Measurements from ENCODE around the gene BTBD6. TPM values are rescaled to one million over a fixed set of nuclear protein-coding genes. Genes with fewer than 3 reads are reported as not detected.

Gene BTBD6
- total RNA-seq, 1 donor from 2014 or later, result 52.2 TPM

GRCh38 chr14:105210266-105211025 is 37.9 kb upstream of the BTBD6 start:
- DNase-seq (ENCODE audit: low spot score in 2 of 2) (no peak), FAIRE-seq (no peak)

GRCh38 chr14:105211086-105211757 is 37.1 kb upstream of the BTBD6 start:
- no peak for DNase-seq (ENCODE audit: low spot score in 2 of 2)
- no peak for FAIRE-seq

- no peak for DNase-seq (ENCODE audit: low spot score in 2 of 2)
- no peak for FAIRE-seq
Measured at GRCh38 chr14:105211758-105212089, 36.6 kb upstream of the BTBD6 start.

- DNase-seq (ENCODE audit: low spot score in 2 of 2), result no peak
- no peak for FAIRE-seq
Measured at GRCh38 chr14:105212541-105213300, 35.6 kb upstream of the BTBD6 start.

DNA sequence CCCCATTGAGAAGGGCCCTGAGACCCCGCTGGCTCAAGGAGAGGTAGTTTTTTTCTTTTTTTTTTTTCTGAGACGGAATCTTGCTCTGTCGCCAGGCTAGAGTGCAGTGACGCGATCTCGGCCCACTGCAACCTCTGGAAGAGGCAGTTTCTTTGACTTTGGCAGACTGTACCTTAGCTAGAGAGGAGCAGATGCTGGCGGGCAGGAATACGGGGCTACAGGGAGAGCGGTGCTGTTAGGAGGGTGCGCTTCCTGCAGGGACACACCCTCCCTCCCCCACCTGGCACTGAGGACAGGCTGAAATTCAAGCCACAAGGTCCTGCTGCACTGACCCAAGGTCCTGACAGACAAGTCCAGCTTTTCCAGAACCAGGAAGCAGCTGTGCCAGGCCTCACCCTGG is 35.0 kb upstream of the BTBD6 start:
- no peak for DNase-seq (ENCODE audit: low spot score in 2 of 2)
- FAIRE-seq, result no peak

DNA sequence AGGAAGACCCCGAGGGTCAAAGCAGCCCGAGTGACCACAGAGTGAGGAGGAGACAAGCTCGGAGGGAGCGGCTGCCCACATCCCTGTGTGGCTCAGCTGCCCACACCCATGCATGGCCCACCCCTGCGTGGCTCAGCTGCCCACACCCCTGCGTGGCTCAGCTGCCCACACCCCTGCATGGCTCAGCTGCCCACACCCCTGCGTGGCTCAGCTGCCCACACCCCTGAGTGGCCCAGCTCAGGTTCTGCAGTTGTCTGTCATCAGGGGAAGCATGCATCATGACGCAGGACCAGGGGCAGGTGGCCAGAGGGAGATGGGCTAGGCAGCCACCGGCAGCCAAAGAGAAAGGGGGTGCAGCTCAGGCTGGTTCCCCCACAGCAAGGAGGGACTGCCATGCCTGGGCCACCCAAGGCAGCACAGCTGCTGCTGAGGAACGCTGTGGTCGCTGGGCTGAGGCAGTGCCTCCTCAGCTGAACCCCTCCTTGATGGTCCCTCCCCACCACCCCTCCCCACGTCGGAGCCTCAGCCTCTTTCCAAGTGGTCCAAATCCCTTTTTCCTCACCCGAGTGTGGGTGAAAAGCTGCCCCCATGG is 33.9 kb upstream of the BTBD6 start:
- no peak for FAIRE-seq
- DNase-seq (ENCODE audit: low spot score in 2 of 2), result no peak

DNA sequence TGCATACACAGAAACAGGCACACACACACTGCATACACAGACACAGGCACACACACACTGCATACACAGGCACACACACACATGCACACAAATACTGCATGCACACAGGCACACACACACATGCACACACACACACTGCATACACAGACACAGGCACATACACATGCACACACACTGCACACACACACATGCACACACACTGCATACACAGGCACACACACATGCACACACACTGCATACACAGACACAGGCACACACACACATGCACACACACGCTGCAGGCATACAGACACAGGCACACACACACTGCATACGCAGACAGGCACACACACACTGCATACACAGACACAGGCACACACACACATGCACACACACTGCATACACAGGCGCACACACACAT is 32.7 kb upstream of the BTBD6 start:
- FAIRE-seq, result no peak
- no peak for DNase-seq (ENCODE audit: low spot score in 2 of 2)

DNA sequence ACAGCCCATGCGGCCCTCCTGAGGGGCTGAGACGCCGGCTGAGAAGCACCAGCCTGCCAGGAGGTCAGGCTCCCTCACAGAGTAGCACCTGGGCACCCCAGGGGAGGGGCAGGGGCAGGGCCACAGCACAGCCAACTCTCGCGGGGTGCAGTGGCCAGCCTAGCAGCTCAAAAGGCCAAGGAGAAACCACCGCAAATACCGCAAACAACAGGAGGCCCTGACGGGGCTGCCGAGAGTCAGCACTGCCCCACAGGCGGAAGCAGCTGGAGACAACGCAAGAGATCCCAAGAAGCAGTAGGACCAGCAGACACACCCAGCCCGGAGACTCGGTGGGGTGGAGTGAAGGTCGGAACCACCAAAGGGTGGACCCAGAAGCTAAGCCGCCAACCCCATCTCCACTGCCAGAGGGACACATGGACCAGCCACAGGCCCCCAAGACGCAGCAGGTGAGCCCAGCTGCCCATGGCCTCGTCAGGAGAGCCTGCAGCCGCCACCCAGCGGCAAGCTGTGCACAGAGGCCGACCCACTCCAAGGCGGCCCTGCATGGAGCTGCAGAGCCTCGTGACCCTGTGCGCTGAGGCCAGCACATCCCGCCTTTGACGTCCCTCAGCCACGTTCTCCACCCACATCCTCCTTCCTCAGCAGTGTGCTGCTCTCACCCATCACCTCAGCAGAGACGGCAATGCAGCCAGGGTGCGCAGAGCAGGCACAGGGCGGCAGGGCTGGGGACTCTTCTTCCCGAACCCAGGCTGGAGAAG is 31.7 kb upstream of the BTBD6 start:
- FAIRE-seq (no peak), DNase-seq (ENCODE audit: low spot score in 2 of 2) (no peak)

GRCh38 chr14:105217774-105218173 is 30.6 kb upstream of the BTBD6 start:
- FAIRE-seq, result no peak
- no peak for DNase-seq (ENCODE audit: low spot score in 2 of 2)

GRCh38 chr14:105218611-105219010 is 29.7 kb upstream of the BTBD6 start:
- DNase-seq (ENCODE audit: low spot score in 2 of 2), result no peak
- no peak for FAIRE-seq

- FAIRE-seq (no peak), DNase-seq (ENCODE audit: low spot score in 2 of 2) (no peak)
Measured at GRCh38 chr14:105219043-105219612, 29.2 kb upstream of the BTBD6 start.

DNA sequence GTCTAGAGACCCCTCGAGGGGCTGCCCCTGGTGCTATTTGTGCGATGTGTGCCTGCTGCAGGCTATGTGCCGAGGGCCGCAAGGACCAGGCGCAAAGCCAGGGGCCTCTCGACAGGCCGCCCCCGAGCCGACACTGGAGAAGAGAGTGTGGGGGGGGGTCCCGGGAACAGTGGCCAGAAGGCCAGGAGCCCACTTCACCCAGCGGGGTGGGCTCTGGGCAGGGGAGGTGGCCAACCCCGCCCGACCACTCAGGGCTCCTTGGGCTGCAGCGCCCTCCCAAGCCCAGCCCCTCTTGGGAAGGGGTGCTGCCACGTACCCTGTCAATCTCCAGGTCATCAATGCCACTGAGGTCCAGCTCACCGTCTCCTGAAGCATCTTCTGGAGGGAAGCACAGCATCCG is 28.6 kb upstream of the BTBD6 start:
- no peak for DNase-seq (ENCODE audit: low spot score in 2 of 2)
- FAIRE-seq, result no peak

DNA sequence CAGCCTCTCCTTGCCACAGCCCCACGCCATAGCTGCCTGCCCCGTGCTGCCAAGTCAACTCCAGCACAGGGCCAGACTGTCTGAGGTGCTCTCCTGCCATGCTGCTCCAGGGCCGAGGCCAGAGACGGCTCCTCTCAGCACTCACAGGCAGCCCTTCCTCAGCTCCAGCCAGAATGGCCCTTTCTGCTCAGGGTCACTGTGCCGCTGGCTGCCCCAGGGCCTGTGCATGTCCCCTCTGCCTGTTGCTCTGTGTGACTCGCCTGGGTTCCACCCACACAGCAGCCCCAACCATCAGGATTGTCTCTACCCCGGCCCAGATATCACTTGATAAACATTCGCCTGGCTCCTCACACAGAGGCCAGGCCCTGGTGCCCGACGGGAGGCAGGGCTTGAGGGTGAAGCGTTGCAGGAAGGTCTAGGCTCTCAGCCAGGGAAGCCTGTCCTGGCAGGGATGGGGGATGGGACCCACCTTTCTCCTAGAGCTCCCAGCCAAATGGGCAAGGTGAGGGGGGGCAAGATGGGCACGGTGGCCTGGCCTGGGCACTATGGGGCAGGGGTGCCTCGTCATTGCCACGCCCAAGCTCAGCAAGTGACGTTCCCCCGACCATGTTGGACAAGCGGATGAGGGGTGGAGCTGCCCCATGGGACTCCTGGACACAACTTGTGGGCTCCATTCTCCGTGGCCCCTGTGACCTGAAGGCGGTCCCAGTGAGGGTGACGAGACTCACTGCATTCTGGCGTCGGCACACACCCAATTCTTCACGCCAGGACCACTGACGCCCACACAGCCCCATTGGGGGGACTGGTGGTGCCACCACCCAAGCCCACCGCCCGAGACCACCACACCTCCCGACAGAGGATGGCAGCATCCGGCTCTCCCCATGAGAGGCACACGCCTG is 27.4 kb upstream of the BTBD6 start:
- FAIRE-seq (no peak), DNase-seq (ENCODE audit: low spot score in 2 of 2) (no peak)

DNA sequence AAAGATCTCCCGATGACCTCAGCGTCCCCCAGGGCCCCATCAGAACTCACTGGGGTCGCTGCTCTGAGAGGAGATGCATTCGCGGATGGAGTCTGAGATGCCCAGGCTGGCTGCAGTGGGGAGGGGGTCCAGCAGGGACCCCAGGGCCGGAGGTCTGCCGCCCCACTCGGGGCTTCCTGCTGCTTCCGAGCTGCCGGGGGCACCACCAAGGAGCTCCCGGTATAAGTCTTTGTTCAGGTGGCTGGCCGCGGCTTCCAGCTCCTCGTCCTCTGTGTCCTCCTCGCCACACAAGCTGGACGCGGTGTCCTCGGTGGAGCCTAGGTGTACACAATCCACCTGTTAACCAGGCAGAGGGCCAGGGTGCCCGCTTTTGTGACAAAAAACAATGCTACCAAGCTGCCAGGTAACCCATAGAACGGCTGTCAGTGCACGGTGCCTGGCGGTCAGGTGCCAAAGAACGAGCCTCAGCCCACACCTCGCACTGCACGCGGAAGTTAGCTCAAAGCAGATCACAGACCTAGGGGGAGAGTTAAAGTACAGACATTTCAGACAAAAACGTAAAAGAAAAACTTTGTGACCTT is 26.6 kb upstream of the BTBD6 start:
- no peak for DNase-seq (ENCODE audit: low spot score in 2 of 2)
- no peak for FAIRE-seq

DNA sequence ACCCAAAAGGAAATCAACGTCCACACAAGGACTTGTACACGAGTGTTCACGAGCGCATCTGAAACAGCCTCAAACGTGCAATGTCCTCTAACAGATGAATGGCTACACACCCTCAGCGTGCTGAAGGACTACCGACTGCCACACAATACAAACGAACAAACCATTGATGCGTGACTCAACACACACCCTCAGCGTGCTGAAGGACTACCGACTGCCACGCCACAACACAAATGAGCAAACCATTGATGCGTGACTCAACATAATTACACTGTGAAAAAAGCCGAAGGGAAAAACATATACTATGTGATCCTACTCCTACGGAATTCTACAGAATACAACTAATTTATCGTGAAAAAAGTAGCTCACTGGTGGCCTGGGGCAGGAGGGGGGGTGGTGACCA is 25.1 kb upstream of the BTBD6 start:
- FAIRE-seq (no peak), DNase-seq (ENCODE audit: low spot score in 2 of 2) (no peak)

GRCh38 chr14:105223770-105224544 is 24.4 kb upstream of the BTBD6 start:
- no peak for DNase-seq (ENCODE audit: low spot score in 2 of 2)
- no peak for FAIRE-seq

DNA sequence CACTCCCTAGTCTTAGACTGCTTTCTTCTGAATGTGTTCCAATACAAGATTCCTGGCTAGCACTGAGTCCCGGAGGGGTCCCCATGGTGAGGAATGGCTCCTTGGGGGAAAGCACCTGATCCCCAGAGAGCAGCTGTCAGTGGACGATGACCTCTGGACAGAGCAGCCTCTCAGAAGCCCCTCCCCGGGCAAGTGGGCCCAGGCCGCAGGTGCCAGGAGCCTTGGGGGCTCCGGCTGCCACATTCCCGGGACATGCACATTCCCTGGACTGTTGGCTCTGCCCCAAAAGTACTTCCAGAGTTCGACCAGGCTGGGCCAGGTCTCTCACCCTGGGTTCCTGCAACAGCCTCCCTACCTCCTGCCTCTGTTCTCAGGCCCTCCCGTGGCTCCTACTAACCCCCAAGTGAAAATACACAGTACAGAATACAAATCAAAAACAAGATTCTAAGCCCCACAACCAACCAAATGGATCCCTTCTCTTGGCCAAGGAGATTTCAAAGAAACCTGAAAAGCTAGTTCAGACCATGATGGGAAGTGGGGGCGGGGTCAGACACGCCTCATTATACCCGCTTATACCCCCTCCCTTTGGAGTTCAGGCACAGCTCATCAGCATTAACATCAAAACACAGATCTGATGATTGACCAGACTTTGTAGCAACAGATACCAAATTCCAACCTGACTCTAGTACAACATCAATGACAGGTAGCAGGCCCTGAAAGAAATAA is 23.3 kb upstream of the BTBD6 start:
- DNase-seq (ENCODE audit: low spot score in 2 of 2) (no peak), FAIRE-seq (no peak)
